Spleen (tissue), 11 donors: ENCODE data around the gene SOX14. TPM values are rescaled to one million over a fixed set of nuclear protein-coding genes. Genes with fewer than 3 reads are reported as not detected.

Experiments used
- DNase-seq: peaks from one replicate; pipeline ENCODE4 v3.0.0-alpha.2; 2020
- H3K27ac ChIP-seq, 8 donors: fragments of 200-600 bp; sonication (generic) in 7 of 8; 1 replicate in 4 of 8; 2 replicates in 4 of 8; pipeline versions ENCODE4 v1.5.0 to v1.8.0; 2016 to 2021; ENCODE audit warnings: inconsistent platforms in 4 of 8, mild to moderate bottlenecking in 4 of 8, moderate library complexity in 1 of 8
- H3K27me3 ChIP-seq, 7 donors: fragments of 200-600 bp; sonication (generic) in 6 of 7; replicated peaks in 1 of 7; 1 replicate in 4 of 7; 2 replicates in 3 of 7; pipeline versions ENCODE4 v1.5.0 to v1.8.0; 2016 to 2021; ENCODE audit warnings: inconsistent platforms in 3 of 7, mild to moderate bottlenecking in 1 of 7
- H3K36me3 ChIP-seq, 6 donors: fragments of 200-600 bp; sonication (generic) in 5 of 6; 1 replicate in 4 of 6; 2 replicates in 2 of 6; pipeline versions ENCODE4 v1.5.0 to v1.8.0; 2016 to 2021; ENCODE audit warnings: inconsistent platforms in 2 of 6
- H3K4me1 ChIP-seq, 6 donors: fragments of 200-600 bp; sonication (generic) in 5 of 6; 1 replicate in 3 of 6; 2 replicates in 3 of 6; pipeline versions ENCODE4 v1.5.0 to v1.8.0; 2016 to 2021; ENCODE audit warnings: inconsistent platforms in 3 of 6
- H3K4me3 ChIP-seq, 8 donors: fragments of 200-600 bp; sonication (generic) in 7 of 8; 1 replicate in 4 of 8; 2 replicates in 4 of 8; pipeline versions ENCODE4 v1.5.0 to v1.8.0; 2016 to 2021; ENCODE audit warnings: inconsistent platforms in 4 of 8, mild to moderate bottlenecking in 4 of 8, moderate library complexity in 2 of 8
- H3K9me3 ChIP-seq, 8 donors: fragments of 200-600 bp; sonication (generic) in 7 of 8; 1 replicate in 4 of 8; 2 replicates in 4 of 8; pipeline versions ENCODE4 v1.5.0 to v1.8.0; 2016 to 2021; ENCODE audit warnings: inconsistent platforms in 4 of 8
- POLR2A ChIP-seq, 3 donors: fragments of 450-650 bp; IDR thresholded peaks; one replicate each; pipeline ENCODE4 v1.5.1; 2017; ENCODE audit warnings: antibody characterized with exemption in 3 of 3, mild to moderate bottlenecking in 1 of 3
- POLR2AphosphoS5 ChIP-seq, 3 donors: sonication (generic); formaldehyde crosslinking; IDR thresholded peaks; one replicate each; pipeline ENCODE4 v1.5.1; 2017; ENCODE audit warnings: antibody characterized with exemption in 3 of 3
- WGBS, 5 donors: extraction: QIAGEN DNeasy Blood & Tissue Kit in 3 of 5; methylation state at CpG; one replicate each; pipeline versions ENCODE4 v1.1.5 to v1.1.7; 2013 to 2018; 5-methylcytosine and 5-hydroxymethylcytosine counted together
- intact Hi-C: fragments of 100-400 bp; cut with DNase I; formaldehyde crosslinking; loops from one replicate; pipeline ENCODE4 v1.15.0; 2023; ENCODE audit warnings: low total_unique reads
- polyA plus RNA-seq, 3 donors: library from polyadenylated mRNA; stranded (reverse); fragments of 200-250 nt; gene quantifications; one replicate each; pipeline ENCODE4 v1.2.1, GENCODE V29; 2013
- total RNA-seq, 7 donors: library from RNA; depleted of rRNA in 3 of 7; stranded (reverse); fragments of >200 nt in 3 of 7; fragmentation: NEBNext Ultra II Directional in 4 of 7; extraction: Animal tissue kit (Norgen Biotek cat#: 25700) in 4 of 7; gene quantifications; one replicate each; pipeline versions ENCODE4 v1.1.0 to v1.2.1, GENCODE V29; 2016 to 2021
- TF ChIP-seq, protein P1 (sequence below), 11 experiments: fragments of 200-600 bp in 7 of 11; fragments of 450-650 bp in 4 of 11; sonication (generic) in 4 of 11; IDR thresholded peaks in 8 of 11; conservative IDR thresholded peaks in 3 of 11; 1 replicate in 7 of 11; 2 replicates in 4 of 11; pipeline versions ENCODE4 v1.4.0 to v1.8.0; 2016 to 2021; ENCODE audit warnings: antibody characterized with exemption in 11 of 11, inconsistent platforms in 4 of 11, mild to moderate bottlenecking in 1 of 11
- donor health status: healthy with polysubstance abuse.
- donor health status: DM: no; HTN: no; CAD: no; lungs with moderate emphysema.
- donor health status: DM: no; HTN: no; CAD: no.
- donor health status: Bipolar disorder and iron deficiency.
- donor health status: healthy.
- donor health status: DM: no; HTN: no; CAD: no.
- donor health status: DM: yes; HTN: yes; CAD: no.

The SOX14 gene
- total and polyA plus RNA-seq, 10 donors, result not detected

DNA sequence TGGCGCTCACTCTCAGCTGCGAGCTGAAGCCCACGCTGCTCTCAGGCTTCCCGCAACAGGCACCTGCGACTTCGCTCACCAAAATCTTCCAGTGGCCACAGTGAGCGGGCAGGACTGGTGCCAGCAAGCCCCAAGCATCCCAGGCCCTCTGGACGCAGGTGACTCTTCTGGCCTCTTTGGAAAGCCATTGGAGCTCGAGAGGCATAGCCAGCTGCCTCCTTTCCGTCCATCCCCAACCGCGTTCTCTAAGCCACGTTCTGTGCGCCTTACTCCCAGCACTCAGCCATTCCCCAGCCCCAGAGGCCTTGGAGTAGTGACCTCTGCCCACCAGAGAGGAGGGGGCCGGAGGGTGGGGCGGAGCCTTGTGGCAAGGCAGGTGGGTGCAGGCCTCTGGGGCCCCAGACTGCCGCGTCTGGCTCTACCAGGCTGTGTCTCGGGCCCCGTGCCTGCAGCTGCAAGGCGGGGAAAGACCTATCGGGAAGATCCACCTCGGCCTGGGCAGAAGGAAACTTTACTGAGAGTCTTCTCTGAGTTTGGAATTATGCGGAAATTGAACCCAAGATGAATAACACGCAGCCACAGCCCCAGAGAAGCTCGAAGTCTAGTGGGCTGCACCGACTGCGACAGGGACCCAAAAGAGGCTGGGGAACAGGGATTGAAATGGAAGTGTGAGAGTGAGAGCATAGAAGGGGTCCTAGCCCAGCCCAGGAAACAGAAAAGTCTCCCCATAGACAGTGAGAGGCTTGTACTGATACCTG, 3.6 kb upstream of the SOX14 start:
- TF ChIP-seq, protein P1, sequence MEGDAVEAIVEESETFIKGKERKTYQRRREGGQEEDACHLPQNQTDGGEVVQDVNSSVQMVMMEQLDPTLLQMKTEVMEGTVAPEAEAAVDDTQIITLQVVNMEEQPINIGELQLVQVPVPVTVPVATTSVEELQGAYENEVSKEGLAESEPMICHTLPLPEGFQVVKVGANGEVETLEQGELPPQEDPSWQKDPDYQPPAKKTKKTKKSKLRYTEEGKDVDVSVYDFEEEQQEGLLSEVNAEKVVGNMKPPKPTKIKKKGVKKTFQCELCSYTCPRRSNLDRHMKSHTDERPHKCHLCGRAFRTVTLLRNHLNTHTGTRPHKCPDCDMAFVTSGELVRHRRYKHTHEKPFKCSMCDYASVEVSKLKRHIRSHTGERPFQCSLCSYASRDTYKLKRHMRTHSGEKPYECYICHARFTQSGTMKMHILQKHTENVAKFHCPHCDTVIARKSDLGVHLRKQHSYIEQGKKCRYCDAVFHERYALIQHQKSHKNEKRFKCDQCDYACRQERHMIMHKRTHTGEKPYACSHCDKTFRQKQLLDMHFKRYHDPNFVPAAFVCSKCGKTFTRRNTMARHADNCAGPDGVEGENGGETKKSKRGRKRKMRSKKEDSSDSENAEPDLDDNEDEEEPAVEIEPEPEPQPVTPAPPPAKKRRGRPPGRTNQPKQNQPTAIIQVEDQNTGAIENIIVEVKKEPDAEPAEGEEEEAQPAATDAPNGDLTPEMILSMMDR (IDR thresholded peaks at IDR 0.05 in 8 of 11, conservative IDR thresholded peaks at IDR 0.05 in 3 of 11), result no peak
- TF ChIP-seq POLR2A (IDR thresholded peaks at IDR 0.05), result no peak
- TF ChIP-seq POLR2AphosphoS5 (IDR thresholded peaks at IDR 0.05), result no peak

GRCh38 chr3:137761099-137761562, 3.0 kb upstream of the SOX14 start:
- H3K9me3 ChIP-seq, result peaks cover 0 to 11% (median 3%) of the 10 kb centered on the region in 8 donors
- 3 to 9% (median 4%) methylated on average over 12 to 24 of the region's 24 CpGs for WGBS, 5 donors
- no peak for DNase-seq
- H3K27ac ChIP-seq, result no peak overlapping the region
- no peaks in the 10 kb centered on the region for H3K36me3 ChIP-seq
- peaks cover 4 to 87% (median 63%) of the 10 kb centered on the region in 7 donors for H3K27me3 ChIP-seq
- TF ChIP-seq POLR2A (IDR thresholded peaks at IDR 0.05) (no peak), POLR2AphosphoS5 (IDR thresholded peaks at IDR 0.05) (no peak)
- TF ChIP-seq, protein P1 (IDR thresholded peaks at IDR 0.05 in 8 of 11, conservative IDR thresholded peaks at IDR 0.05 in 3 of 11), result no peak
- intact Hi-C loops, result no loop called here
- peaks cover 0 to 20% (median 5%) of the 10 kb centered on the region in 6 donors for H3K4me1 ChIP-seq
- H3K4me3 ChIP-seq, result no peak overlapping the region

More for the DNA sequence above, 3.6 kb upstream of the SOX14 start:
- WGBS, 5 donors, result 6 to 11% (median 9%) methylated on average over 25 to 28 of the region's 28 CpGs
- no peak for DNase-seq
- H3K4me1 ChIP-seq, result peaks cover 0 to 20% (median 5%) of the 10 kb centered on the region in 6 donors
- H3K27me3 ChIP-seq, result peaks cover 4 to 81% (median 57%) of the 10 kb centered on the region in 7 donors
- H3K36me3 ChIP-seq, result no peaks in the 10 kb centered on the region
- intact Hi-C loops, result no loop called here
- H3K9me3 ChIP-seq, result peaks cover 0 to 17% (median 6%) of the 10 kb centered on the region in 8 donors
- no peak overlapping the region for H3K27ac ChIP-seq
- H3K4me3 ChIP-seq, result no peak overlapping the region

GRCh38 chr3:137761563-137762503, 2.3 kb upstream of the SOX14 start:
- TF ChIP-seq, protein P1 (IDR thresholded peaks at IDR 0.05 in 8 of 11, conservative IDR thresholded peaks at IDR 0.05 in 3 of 11), result no peak
- TF ChIP-seq POLR2A (IDR thresholded peaks at IDR 0.05) (no peak), POLR2AphosphoS5 (IDR thresholded peaks at IDR 0.05) (no peak)
- Histone ChIP-seq H3K4me1 (peaks cover 0 to 20% (median 5%) of the 10 kb centered on the region in 6 donors), H3K36me3 (no peaks in the 10 kb centered on the region), H3K9me3 (peaks cover 0 to 5% (median 0%) of the 10 kb centered on the region in 8 donors), H3K27me3 (peaks cover 4 to 94% (median 70%) of the 10 kb centered on the region in 7 donors), H3K27ac (no peak overlapping the region), H3K4me3 (no peak overlapping the region)
- no peak for DNase-seq
- intact Hi-C loops, result no loop called here
- 6 to 14% (median 7%) methylated on average over 46 to 54 of the region's 54 CpGs for WGBS, 5 donors
